Measurements from ENCODE around the gene MSANTD7. TPM values are rescaled to one million over a fixed set of nuclear protein-coding genes. Genes with fewer than 3 reads are reported as not detected.

Gene MSANTD7, protein sequence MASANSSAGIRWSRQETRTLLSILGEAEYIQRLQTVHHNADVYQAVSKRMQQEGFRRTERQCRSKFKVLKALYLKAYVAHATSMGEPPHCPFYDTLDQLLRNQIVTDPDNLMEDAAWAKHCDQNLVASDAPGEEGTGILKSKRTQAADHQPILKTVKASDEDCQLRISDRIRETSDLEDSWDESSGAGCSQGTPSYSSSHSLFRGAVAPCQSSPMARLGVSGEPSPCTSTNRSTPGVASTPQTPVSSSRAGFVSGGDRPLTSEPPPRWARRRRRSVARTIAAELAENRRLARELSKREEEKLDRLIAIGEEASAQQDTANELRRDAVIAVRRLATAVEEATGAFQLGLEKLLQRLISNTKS
- total RNA-seq, result 17.7 and 22.4 TPM in 2 replicates

DNA sequence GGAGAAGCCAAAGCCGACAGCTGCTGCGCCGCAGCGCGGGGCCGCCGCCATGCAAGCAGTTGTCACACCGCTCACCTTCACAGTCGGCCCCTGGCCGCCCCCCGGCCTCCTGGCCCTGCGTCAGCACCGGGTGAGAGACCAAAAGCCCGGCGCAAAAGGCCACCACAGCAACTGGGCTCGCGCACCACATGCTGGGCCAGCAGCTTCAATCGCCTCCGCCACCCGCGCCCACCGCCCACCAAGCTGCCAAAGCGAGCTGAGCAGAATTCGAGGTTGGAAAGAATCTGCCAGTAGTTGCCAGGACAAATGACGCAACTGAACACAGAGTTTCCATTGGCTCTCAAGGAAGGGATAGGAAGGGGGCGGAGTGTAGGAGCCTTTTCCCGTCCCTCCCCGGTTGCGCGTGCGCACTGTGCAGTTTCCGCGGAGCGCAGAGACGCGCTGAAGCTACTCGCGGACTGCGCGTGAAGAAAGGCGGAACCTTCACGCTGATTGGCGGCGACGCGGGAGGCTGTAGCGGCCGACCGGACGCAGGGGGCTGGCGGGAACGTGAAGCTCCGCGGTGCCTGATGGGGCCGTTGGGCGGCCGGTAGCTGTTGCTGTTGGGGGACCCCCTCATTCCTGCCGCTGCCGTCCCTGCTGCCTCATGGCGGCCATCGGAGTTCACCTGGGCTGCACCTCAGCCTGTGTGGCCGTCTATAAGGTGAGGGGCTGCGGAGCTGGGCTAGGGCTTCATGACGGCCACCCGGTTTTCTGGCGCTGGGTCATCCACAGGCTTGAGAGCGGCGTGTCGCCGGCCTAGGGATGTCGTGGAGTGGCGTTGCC is at the start of gene MSANTD7, which contains the start of the genes CDNF and HSPA14:
MSANTD7 (plus strand) TSS at position 550 of the 825 bp plus-strand sequence. CDS start 3,979 bp downstream, outside the sequence.
CDNF (minus strand) TSS at position 281 of the 825 bp plus-strand sequence; CDS start at position 190, 91 bp downstream.
HSPA14 (plus strand) TSS at position 550 of the 825 bp plus-strand sequence; CDS start at position 647, 97 bp downstream.
- H3K4me1 ChIP-seq (ENCODE audit: insufficient read depth, low read length), result peaks cover 12% of the 10 kb centered on the region
- peaks cover 30% of the 10 kb centered on the region for H3K36me3 ChIP-seq (ENCODE audit: insufficient read depth, low read length)
- no peaks in the 10 kb centered on the region for H3K27me3 ChIP-seq (ENCODE audit: insufficient read depth, low read length)
- peaks cover 41% of the 10 kb centered on the region for H3K79me2 ChIP-seq (ENCODE audit: insufficient read depth, low read length)
- H2AFZ ChIP-seq (ENCODE audit: low read length), result peak within 1 kb of the TSS; percentile 98
- peak within 1 kb of the TSS; percentile 93 for H3K4me2 ChIP-seq (ENCODE audit: insufficient read depth, low read length)
- peak within 1 kb of the TSS; percentile 97 for H3K4me3 ChIP-seq (ENCODE audit: insufficient read depth, low read length)
- TF ChIP-seq, protein P1, sequence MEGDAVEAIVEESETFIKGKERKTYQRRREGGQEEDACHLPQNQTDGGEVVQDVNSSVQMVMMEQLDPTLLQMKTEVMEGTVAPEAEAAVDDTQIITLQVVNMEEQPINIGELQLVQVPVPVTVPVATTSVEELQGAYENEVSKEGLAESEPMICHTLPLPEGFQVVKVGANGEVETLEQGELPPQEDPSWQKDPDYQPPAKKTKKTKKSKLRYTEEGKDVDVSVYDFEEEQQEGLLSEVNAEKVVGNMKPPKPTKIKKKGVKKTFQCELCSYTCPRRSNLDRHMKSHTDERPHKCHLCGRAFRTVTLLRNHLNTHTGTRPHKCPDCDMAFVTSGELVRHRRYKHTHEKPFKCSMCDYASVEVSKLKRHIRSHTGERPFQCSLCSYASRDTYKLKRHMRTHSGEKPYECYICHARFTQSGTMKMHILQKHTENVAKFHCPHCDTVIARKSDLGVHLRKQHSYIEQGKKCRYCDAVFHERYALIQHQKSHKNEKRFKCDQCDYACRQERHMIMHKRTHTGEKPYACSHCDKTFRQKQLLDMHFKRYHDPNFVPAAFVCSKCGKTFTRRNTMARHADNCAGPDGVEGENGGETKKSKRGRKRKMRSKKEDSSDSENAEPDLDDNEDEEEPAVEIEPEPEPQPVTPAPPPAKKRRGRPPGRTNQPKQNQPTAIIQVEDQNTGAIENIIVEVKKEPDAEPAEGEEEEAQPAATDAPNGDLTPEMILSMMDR (IDR thresholded peaks at IDR 0.05; ENCODE audit: extremely low read depth, low read depth, low read length), result no peak
- H3K27ac ChIP-seq (ENCODE audit: low read depth, low read length), result peak within 1 kb of the TSS; percentile 86
- DNase-seq (ENCODE audit: insufficient read length, low spot score, missing footprints), result peak; percentile 98
- H3K9me3 ChIP-seq (ENCODE audit: low read depth, low read length), result no peaks in the 10 kb centered on the region
- H4K20me1 ChIP-seq (ENCODE audit: insufficient read depth, low read length), result peaks cover 4% of the 10 kb centered on the region

DNA sequence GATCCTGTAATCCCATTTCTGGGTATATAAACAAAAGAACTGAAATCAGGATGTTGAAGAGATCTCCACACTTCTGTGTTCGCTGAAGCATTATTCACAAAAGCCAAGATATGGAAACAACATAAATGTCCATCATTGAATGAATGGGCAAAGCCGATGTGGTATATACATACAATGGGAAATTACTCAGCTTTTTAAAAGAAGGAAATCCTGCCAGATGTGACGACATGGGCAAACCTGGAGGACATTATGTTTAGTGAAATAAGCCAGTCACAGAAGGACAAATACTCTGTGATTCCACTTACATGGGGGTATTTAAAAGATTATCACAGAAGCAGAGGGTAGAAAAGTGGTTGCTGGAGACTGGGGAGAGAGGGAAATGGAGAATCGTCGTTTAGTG is 39.5 kb upstream of the MSANTD7 start:
- Histone ChIP-seq H3K4me2 (ENCODE audit: insufficient read depth, low read length) (no peak overlapping the region), H3K9me3 (ENCODE audit: low read depth, low read length) (no peaks in the 10 kb centered on the region), H3K79me2 (ENCODE audit: insufficient read depth, low read length) (no peaks in the 10 kb centered on the region), H2AFZ (ENCODE audit: low read length) (no peak overlapping the region), H3K4me1 (ENCODE audit: insufficient read depth, low read length) (no peaks in the 10 kb centered on the region), H3K4me3 (ENCODE audit: insufficient read depth, low read length) (no peak overlapping the region), H3K36me3 (ENCODE audit: insufficient read depth, low read length) (no peaks in the 10 kb centered on the region), H3K27me3 (ENCODE audit: insufficient read depth, low read length) (peaks cover 33% of the 10 kb centered on the region), H4K20me1 (ENCODE audit: insufficient read depth, low read length) (no peaks in the 10 kb centered on the region), H3K27ac (ENCODE audit: low read depth, low read length) (no peak overlapping the region)
- DNase-seq (ENCODE audit: insufficient read length, low spot score, missing footprints), result no peak
- TF ChIP-seq, protein P1 (IDR thresholded peaks at IDR 0.05; ENCODE audit: extremely low read depth, low read depth, low read length), result no peak

DNA sequence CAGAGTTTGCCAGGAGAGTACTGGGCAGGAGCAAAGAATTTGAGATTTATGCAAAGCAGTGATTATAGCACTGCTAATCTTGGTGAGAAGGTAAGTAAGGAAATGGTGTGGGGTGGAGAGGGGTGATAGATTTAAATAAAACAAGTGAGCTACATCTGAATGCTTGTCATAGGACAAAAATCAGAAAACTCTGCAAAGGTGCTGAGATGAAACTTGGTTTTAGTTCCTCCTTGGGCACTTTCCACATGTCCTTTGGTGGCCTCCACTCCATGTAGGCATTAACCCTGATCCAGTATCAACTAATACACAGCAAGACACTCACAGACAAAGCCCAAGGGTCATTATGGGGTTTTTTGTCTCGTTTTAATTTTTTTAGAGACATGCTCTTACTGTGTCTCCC is 37.7 kb upstream of the MSANTD7 start:
- H2AFZ ChIP-seq (ENCODE audit: low read length), result no peak overlapping the region
- no peaks in the 10 kb centered on the region for H3K36me3 ChIP-seq (ENCODE audit: insufficient read depth, low read length)
- TF ChIP-seq, protein P1 (IDR thresholded peaks at IDR 0.05; ENCODE audit: extremely low read depth, low read depth, low read length), result no peak
- no peak overlapping the region for H3K4me3 ChIP-seq (ENCODE audit: insufficient read depth, low read length)
- H3K27me3 ChIP-seq (ENCODE audit: insufficient read depth, low read length), result peaks cover 34% of the 10 kb centered on the region
- H3K27ac ChIP-seq (ENCODE audit: low read depth, low read length), result no peak overlapping the region
- H3K79me2 ChIP-seq (ENCODE audit: insufficient read depth, low read length), result no peaks in the 10 kb centered on the region
- H3K4me2 ChIP-seq (ENCODE audit: insufficient read depth, low read length), result no peak overlapping the region
- no peaks in the 10 kb centered on the region for H3K4me1 ChIP-seq (ENCODE audit: insufficient read depth, low read length)
- H3K9me3 ChIP-seq (ENCODE audit: low read depth, low read length), result no peaks in the 10 kb centered on the region
- DNase-seq (ENCODE audit: insufficient read length, low spot score, missing footprints), result no peak
- no peaks in the 10 kb centered on the region for H4K20me1 ChIP-seq (ENCODE audit: insufficient read depth, low read length)

Measured in osteoblast (primary cell).